GM12878 (cell line): ENCODE measurements around the gene ZCCHC8. TPM values are rescaled to one million over a fixed set of nuclear protein-coding genes. Genes with fewer than 3 reads are reported as not detected.
A peak's percentile ranks its signal among the peaks of the same experiment; 100 is the strongest.

Source experiments
- EED ChIP-seq: sonication (generic); IDR thresholded peaks from 2 replicates; pipeline ENCODE4 v1.6.1; 2016; ENCODE audit warnings: antibody characterized with exemption, low read depth
- ELK1 ChIP-seq: IDR thresholded peaks from 2 replicates; pipeline ENCODE4 v1.6.1; 2012; ENCODE audit warnings: low read depth, low read length, improper control_type of control experiment
- IKZF1 ChIP-seq: fragments of 450-650 bp; conservative IDR thresholded peaks from 2 replicates; pipeline ENCODE4 v1.6.1; 2017; ENCODE audit warnings: antibody characterized with exemption, mild to moderate bottlenecking
- IKZF2 ChIP-seq, 2 experiments: fragments of 450-650 bp; IDR thresholded peaks; 2 replicates each; pipeline ENCODE4 v1.6.1; 2017; ENCODE audit warnings: mild to moderate bottlenecking in 2 of 2, moderate library complexity in 2 of 2
- LARP7 ChIP-seq: fragments of 450-650 bp; IDR thresholded peaks from 2 replicates; pipeline ENCODE4 v1.6.1; 2017; ENCODE audit warnings: mild to moderate bottlenecking
- MEF2A ChIP-seq: IDR thresholded peaks from 2 replicates; pipeline ENCODE4 v1.6.1; 2011; ENCODE audit warnings: low read depth, mild to moderate bottlenecking, low read length, moderate library complexity; ENCODE audit not compliant: insufficient read depth
- MYB ChIP-seq: fragments of 150-350 bp; IDR thresholded peaks from 2 replicates; pipeline ENCODE4 v1.6.1; 2014; ENCODE audit warnings: mild to moderate bottlenecking, low read depth, low read length, borderline replicate concordance
- NFIC ChIP-seq: IDR thresholded peaks from 2 replicates; pipeline ENCODE4 v1.6.1; 2012; ENCODE audit warnings: low read depth, mild to moderate bottlenecking, inconsistent platforms, low read length, moderate library complexity
- NR2C1 ChIP-seq: fragments of 450-650 bp; IDR thresholded peaks from 2 replicates; pipeline ENCODE4 v1.6.1; 2017; ENCODE audit warnings: antibody characterized with exemption, mild to moderate bottlenecking, moderate library complexity
- PML ChIP-seq: IDR thresholded peaks from 2 replicates; pipeline ENCODE4 v1.6.1; 2012; ENCODE audit warnings: low read length, inconsistent platforms
- POU2F2 ChIP-seq: IDR thresholded peaks from 3 replicates; pipeline ENCODE4 v1.6.1; 2011; ENCODE audit warnings: low read depth, mild to moderate bottlenecking, low read length, borderline replicate concordance
- RUNX3 ChIP-seq: IDR thresholded peaks from 2 replicates; pipeline ENCODE4 v1.6.1; 2012; ENCODE audit warnings: low read length, inconsistent platforms
- STAT1 ChIP-seq: fragments of 450-650 bp; conservative IDR thresholded peaks from 2 replicates; pipeline ENCODE4 v1.6.1; 2014; ENCODE audit warnings: antibody characterized with exemption, mild to moderate bottlenecking
- SUZ12 ChIP-seq: fragments of 200-600 bp; sonication (generic); IDR thresholded peaks from one replicate; pipeline ENCODE4 v1.6.1; 2018; ENCODE audit warnings: antibody characterized with exemption, mild to moderate bottlenecking; ENCODE audit not compliant: unreplicated experiment
- TBL1XR1 ChIP-seq: IDR thresholded peaks from 2 replicates; pipeline ENCODE4 v1.6.1; 2012; ENCODE audit warnings: low read depth, low read length, improper control_type of control experiment
- USF1 ChIP-seq: IDR thresholded peaks from 2 replicates; pipeline ENCODE4 v1.6.1; 2011; ENCODE audit warnings: borderline replicate concordance, low read depth, mild to moderate bottlenecking, moderate library complexity, mixed read lengths, low read length; ENCODE audit not compliant: insufficient read depth; ENCODE audit errors: extremely low read length
- YBX1 ChIP-seq: fragments of 450-650 bp; IDR thresholded peaks from 2 replicates; pipeline ENCODE4 v1.6.1; 2016; ENCODE audit warnings: antibody characterized with exemption
- ZNF622 ChIP-seq: fragments of 450-650 bp; IDR thresholded peaks from 2 replicates; pipeline ENCODE4 v1.6.1; 2017; ENCODE audit warnings: mild to moderate bottlenecking, inconsistent platforms
- polyA plus RNA-seq, 11 experiments: library from polyadenylated mRNA; depleted of rRNA in 4 of 11; unstranded in 6 of 11; stranded (reverse) in 5 of 11; fragments of >200 nt; fragmentation: Nextera tagmentation in 4 of 11; fragmentation: Illumina TruSeq in 1 of 11; extraction: Ambion mirVana in 4 of 11; extraction: Trizol in 1 of 11; gene quantifications; 1 replicate in 1 of 11; 2 replicates in 10 of 11; pipeline versions ENCODE4 v1.2.1 to v1.2.3, GENCODE V29; 2011 to 2016; ENCODE audit warnings: inconsistent platforms in 2 of 11, missing spikeins in 2 of 11, low read depth in 1 of 11
- total RNA-seq, 4 experiments: library from RNA; depleted of rRNA in 3 of 4; stranded (reverse); fragments of >200 nt in 3 of 4; fragmentation: Illumina TruSeq in 1 of 4; extraction: Trizol in 1 of 4; gene quantifications; 2 replicates each; pipeline versions ENCODE4 v1.2.1 to v1.2.3, GENCODE V29; 2013 to 2021
- TF ChIP-seq, protein P1 (sequence below): fragments of 150-350 bp; IDR thresholded peaks from 2 replicates; pipeline ENCODE4 v1.6.1; 2014; ENCODE audit warnings: mild to moderate bottlenecking, low read depth, low read length
- TF ChIP-seq, protein P2 (sequence below): IDR thresholded peaks from 2 replicates; pipeline ENCODE4 v1.6.1; 2011; ENCODE audit warnings: borderline replicate concordance, low read depth, mild to moderate bottlenecking, moderate library complexity, low read length; ENCODE audit not compliant: insufficient read depth, poor library complexity, severe bottlenecking
- TF ChIP-seq, protein P3 (sequence below): fragments of 450-650 bp; IDR thresholded peaks from 2 replicates; pipeline ENCODE4 v1.6.1; 2018; ENCODE audit warnings: mild to moderate bottlenecking, low read depth, moderate library complexity; ENCODE audit not compliant: partially characterized antibody
- TF ChIP-seq, protein P4 (sequence below): IDR thresholded peaks from 2 replicates; pipeline ENCODE4 v1.6.1; 2011; ENCODE audit warnings: low read depth, mild to moderate bottlenecking, low read length, moderate library complexity, borderline replicate concordance; ENCODE audit errors: extremely low read depth

The ZCCHC8 gene
- total and polyA plus RNA-seq, 10 of the 15 experiments (the other 5 are each of a cell fraction or from before 2014, with no cell fraction given), result 8.8 to 34.8 (median 21.7) TPM

- TF ChIP-seq MEF2A (0 out of 2 replicates have a peak, but pooled peaks have one; percentile 10), EED (peak; percentile 85), USF1 (no peak), IKZF2 (IDR thresholded peaks at IDR 0.05) (peak; percentile 40 to 71; a peak in 2 of 4 replicates), NFIC (0 out of 2 replicates have a peak, but pooled peaks have one; percentile 54), RUNX3 (peak; percentile 88), ELK1 (no peak), YBX1 (no peak), TBL1XR1 (peak; percentile 79; the same call in 1 of the 2 replicates), PML (peak; percentile 40; the same call in 1 of the 2 replicates), SUZ12 (no peak), MYB (no peak), POU2F2 (no peak), ZNF622 (no peak), NR2C1 (no peak), STAT1 (no peak), LARP7 (no peak), IKZF1 (peak; percentile 48)
- TF ChIP-seq, protein P1, sequence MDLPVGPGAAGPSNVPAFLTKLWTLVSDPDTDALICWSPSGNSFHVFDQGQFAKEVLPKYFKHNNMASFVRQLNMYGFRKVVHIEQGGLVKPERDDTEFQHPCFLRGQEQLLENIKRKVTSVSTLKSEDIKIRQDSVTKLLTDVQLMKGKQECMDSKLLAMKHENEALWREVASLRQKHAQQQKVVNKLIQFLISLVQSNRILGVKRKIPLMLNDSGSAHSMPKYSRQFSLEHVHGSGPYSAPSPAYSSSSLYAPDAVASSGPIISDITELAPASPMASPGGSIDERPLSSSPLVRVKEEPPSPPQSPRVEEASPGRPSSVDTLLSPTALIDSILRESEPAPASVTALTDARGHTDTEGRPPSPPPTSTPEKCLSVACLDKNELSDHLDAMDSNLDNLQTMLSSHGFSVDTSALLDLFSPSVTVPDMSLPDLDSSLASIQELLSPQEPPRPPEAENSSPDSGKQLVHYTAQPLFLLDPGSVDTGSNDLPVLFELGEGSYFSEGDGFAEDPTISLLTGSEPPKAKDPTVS, result no peak
- TF ChIP-seq, protein P2, sequence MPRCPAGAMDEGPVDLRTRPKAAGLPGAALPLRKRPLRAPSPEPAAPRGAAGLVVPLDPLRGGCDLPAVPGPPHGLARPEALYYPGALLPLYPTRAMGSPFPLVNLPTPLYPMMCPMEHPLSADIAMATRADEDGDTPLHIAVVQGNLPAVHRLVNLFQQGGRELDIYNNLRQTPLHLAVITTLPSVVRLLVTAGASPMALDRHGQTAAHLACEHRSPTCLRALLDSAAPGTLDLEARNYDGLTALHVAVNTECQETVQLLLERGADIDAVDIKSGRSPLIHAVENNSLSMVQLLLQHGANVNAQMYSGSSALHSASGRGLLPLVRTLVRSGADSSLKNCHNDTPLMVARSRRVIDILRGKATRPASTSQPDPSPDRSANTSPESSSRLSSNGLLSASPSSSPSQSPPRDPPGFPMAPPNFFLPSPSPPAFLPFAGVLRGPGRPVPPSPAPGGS, result no peak
- TF ChIP-seq, protein P3, sequence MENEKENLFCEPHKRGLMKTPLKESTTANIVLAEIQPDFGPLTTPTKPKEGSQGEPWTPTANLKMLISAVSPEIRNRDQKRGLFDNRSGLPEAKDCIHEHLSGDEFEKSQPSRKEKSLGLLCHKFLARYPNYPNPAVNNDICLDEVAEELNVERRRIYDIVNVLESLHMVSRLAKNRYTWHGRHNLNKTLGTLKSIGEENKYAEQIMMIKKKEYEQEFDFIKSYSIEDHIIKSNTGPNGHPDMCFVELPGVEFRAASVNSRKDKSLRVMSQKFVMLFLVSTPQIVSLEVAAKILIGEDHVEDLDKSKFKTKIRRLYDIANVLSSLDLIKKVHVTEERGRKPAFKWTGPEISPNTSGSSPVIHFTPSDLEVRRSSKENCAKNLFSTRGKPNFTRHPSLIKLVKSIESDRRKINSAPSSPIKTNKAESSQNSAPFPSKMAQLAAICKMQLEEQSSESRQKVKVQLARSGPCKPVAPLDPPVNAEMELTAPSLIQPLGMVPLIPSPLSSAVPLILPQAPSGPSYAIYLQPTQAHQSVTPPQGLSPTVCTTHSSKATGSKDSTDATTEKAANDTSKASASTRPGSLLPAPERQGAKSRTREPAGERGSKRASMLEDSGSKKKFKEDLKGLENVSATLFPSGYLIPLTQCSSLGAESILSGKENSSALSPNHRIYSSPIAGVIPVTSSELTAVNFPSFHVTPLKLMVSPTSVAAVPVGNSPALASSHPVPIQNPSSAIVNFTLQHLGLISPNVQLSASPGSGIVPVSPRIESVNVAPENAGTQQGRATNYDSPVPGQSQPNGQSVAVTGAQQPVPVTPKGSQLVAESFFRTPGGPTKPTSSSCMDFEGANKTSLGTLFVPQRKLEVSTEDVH, result no peak
- TF ChIP-seq, protein P4, sequence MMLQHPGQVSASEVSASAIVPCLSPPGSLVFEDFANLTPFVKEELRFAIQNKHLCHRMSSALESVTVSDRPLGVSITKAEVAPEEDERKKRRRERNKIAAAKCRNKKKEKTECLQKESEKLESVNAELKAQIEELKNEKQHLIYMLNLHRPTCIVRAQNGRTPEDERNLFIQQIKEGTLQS, result no peak
Observed at GRCh38 chr12:122473543-122474323, 27.0 kb downstream of the ZCCHC8 start (continued).
